Left ventricle myocardium inferior (tissue), 1 donor: Measurements from ENCODE around the gene R3HCC1L. TPM values are rescaled to one million over a fixed set of nuclear protein-coding genes. Genes with fewer than 3 reads are reported as not detected.

Experiments
- DNase-seq: peaks from one replicate; pipeline ENCODE4 v3.0.0-alpha.2; 2020
- H3K27ac ChIP-seq: fragments of 200-600 bp; replicated peaks from 2 replicates; pipeline ENCODE4 v1.8.0; 2021
- H3K27me3 ChIP-seq: fragments of 200-600 bp; 2 replicates; pipeline ENCODE4 v1.8.0; 2021; ENCODE audit warnings: low read depth
- H3K36me3 ChIP-seq: fragments of 200-600 bp; 2 replicates; pipeline ENCODE4 v1.8.0; 2021
- H3K4me1 ChIP-seq: fragments of 200-600 bp; 2 replicates; pipeline ENCODE4 v1.8.0; 2021
- H3K4me3 ChIP-seq: fragments of 200-600 bp; 2 replicates; pipeline ENCODE4 v1.8.0; 2021; ENCODE audit warnings: mild to moderate bottlenecking, moderate library complexity
- H3K9me3 ChIP-seq: fragments of 200-600 bp; replicated peaks from 2 replicates; pipeline ENCODE4 v1.8.0; 2021
- CTCF ChIP-seq: fragments of 200-600 bp; IDR thresholded peaks from 2 replicates; pipeline ENCODE4 v1.8.0; 2021; ENCODE audit warnings: antibody characterized with exemption, mild to moderate bottlenecking, borderline replicate concordance
- intact Hi-C: fragments of 100-400 bp; cut with micrococcal nuclease; formaldehyde crosslinking; loops from one replicate; pipeline ENCODE4 v1.11.0; 2022
- total RNA-seq: library from RNA; stranded (reverse); fragmentation: NEBNext Ultra II Directional; extraction: Animal tissue kit (Norgen Biotek cat#: 25700); gene quantifications from one replicate; pipeline ENCODE4 v1.2.1, GENCODE V29; 2021
- donor health status: DM: no; HTN: yes; CAD: no; lungs with severe emphysema.

The R3HCC1L gene
- total RNA-seq, 1 donor from 2014 or later = 5.9 TPM

DNA sequence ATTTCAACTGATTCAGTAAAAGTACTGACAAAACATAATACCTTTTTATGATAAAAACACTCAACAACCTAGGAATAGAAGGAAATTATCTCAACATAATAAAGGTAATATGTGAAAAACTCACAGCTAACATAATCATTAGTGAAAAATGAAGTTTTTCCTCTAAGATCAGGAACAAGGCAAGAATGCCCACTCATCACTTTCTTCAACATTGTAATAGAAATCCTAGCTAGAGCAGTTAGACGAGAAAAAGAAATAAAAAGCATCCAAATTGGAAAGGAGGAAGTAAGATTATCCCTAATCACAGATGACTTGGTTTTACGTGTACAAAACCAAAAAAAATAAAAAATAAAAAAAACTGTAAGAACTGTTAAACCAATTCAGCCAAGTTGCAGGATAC lies 58.6 kb downstream of the R3HCC1L start:
- Histone ChIP-seq H3K9me3 (peaks cover 12% of the 10 kb centered on the region), H3K27me3 (no peaks in the 10 kb centered on the region), H3K27ac (no peak overlapping the region), H3K4me3 (no peak overlapping the region), H3K4me1 (peaks cover 11% of the 10 kb centered on the region), H3K36me3 (peaks cover 7% of the 10 kb centered on the region)
- TF ChIP-seq CTCF = no peak
- intact Hi-C loops = no loop called here
- DNase-seq = no peak

GRCh38 chr10:98194633-98195032 lies 60.2 kb downstream of the R3HCC1L start:
- H3K9me3 ChIP-seq = peaks cover 12% of the 10 kb centered on the region
- H3K27ac ChIP-seq = no peak overlapping the region
- no peak for DNase-seq
- no peaks in the 10 kb centered on the region for H3K27me3 ChIP-seq
- peaks cover 5% of the 10 kb centered on the region for H3K36me3 ChIP-seq
- TF ChIP-seq CTCF = no peak
- peaks cover 17% of the 10 kb centered on the region for H3K4me1 ChIP-seq
- intact Hi-C loops = no loop called here
- no peak overlapping the region for H3K4me3 ChIP-seq

- no peak overlapping the region for H3K27ac ChIP-seq
- H3K4me1 ChIP-seq = peaks cover 17% of the 10 kb centered on the region
- intact Hi-C loops = no loop called here
Observed at GRCh38 chr10:98195120-98195519, 60.7 kb downstream of the R3HCC1L start.

GRCh38 chr10:98196985-98197384 lies 62.5 kb downstream of the R3HCC1L start:
- no peak overlapping the region for H3K27ac ChIP-seq
- no peak overlapping the region for H3K4me3 ChIP-seq
- no peaks in the 10 kb centered on the region for H3K27me3 ChIP-seq
- intact Hi-C loops = no loop called here
- no peak for TF ChIP-seq CTCF
- peaks cover 17% of the 10 kb centered on the region for H3K4me1 ChIP-seq
- H3K36me3 ChIP-seq = peaks cover 5% of the 10 kb centered on the region
- peaks cover 12% of the 10 kb centered on the region for H3K9me3 ChIP-seq
- DNase-seq = no peak

More at GRCh38 chr10:98195120-98195519, 60.7 kb downstream of the R3HCC1L start:
- no peaks in the 10 kb centered on the region for H3K27me3 ChIP-seq
- no peak for TF ChIP-seq CTCF
- H3K36me3 ChIP-seq = peaks cover 5% of the 10 kb centered on the region
- DNase-seq = no peak
- no peak overlapping the region for H3K4me3 ChIP-seq
- peaks cover 12% of the 10 kb centered on the region for H3K9me3 ChIP-seq

DNA sequence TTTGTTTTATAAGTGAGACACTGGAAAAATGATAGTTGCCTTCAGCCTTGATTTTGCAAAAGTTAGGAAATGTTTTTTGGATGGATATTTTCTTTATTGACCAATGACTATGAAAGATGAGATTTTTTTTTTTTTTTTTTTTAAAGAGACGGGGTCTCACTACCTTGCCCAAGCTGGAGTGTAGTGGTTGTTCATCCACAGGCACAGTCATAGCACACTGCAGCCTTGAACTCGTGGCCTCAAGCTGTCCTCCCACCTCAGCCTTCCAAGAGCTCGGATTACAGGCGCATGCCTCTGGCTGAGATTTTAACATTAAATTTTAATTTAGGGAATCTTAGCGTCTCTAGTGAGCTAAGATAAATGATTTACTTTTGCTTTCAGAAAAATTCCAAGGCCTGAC lies 67.3 kb downstream of the R3HCC1L start:
- H3K27me3 ChIP-seq = no peaks in the 10 kb centered on the region
- peaks cover 15% of the 10 kb centered on the region for H3K4me1 ChIP-seq
- H3K27ac ChIP-seq = no peak overlapping the region
- no peak for TF ChIP-seq CTCF
- H3K36me3 ChIP-seq = no peaks in the 10 kb centered on the region
- H3K9me3 ChIP-seq = no peaks in the 10 kb centered on the region
- intact Hi-C loops = no loop called here
- no peak for DNase-seq
- H3K4me3 ChIP-seq = no peak overlapping the region

DNA sequence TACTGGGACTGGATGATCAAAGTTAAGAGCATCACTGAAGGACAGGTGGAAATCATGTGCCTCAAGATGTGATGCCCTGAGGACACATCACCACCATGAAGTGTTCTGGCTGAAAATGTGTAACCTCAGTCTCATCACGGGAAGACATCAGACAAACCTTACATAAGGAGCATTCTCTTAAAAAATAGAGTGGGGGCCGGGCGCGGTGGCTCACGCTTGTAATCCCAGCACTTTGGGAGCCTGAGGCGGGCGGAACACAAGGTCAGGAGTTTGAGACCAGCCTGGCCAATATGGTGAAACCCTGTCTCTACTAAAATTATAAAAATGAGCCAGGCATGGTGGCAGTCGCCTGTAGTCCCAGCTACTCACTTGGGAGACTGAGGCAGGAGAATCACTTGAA lies 67.9 kb downstream of the R3HCC1L start:
- DNase-seq = no peak
- no peak overlapping the region for H3K27ac ChIP-seq
- H3K36me3 ChIP-seq = no peaks in the 10 kb centered on the region
- TF ChIP-seq CTCF = no peak
- no peaks in the 10 kb centered on the region for H3K27me3 ChIP-seq
- intact Hi-C loops = no loop called here
- H3K4me1 ChIP-seq = peaks cover 8% of the 10 kb centered on the region
- no peaks in the 10 kb centered on the region for H3K9me3 ChIP-seq
- no peak overlapping the region for H3K4me3 ChIP-seq
